GM18519 (cell line): Measurements from ENCODE around the gene ANXA1.
"Not testable (repeated sequence)": the region's sequence is repeated elsewhere in the genome, so short reads cannot be mapped to it uniquely, and the experiment has no call there.

Source experiments
- ATAC-seq: cut with Tn5 transposase; IDR thresholded peaks from one replicate; pipeline ENCODE4 v1.9.1; 2021; ENCODE audit warnings: mild to moderate bottlenecking, moderate library complexity; ENCODE audit not compliant: unreplicated experiment, low FRiP score

Gene ANXA1

DNA sequence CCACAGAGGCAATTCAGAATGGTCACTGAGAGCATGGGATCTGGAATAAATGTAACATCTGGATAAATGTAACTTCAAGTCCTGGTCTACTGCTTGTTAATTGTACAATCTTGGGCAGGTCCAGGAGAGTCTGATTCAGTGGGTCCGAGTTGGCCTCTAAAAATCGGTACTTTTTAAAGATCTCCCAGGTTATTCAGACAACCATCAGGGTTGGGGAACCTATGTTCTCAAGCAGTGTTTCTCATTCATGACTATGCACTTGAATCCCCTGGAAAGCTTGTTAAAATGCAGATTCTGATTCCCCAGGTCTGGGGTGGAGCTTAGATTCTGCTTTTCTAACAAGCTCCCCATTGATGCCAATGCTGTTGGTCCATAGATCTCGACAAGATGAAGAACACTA, 14.8 kb downstream of the ANXA1 start:
- ATAC-seq, result no peak

DNA sequence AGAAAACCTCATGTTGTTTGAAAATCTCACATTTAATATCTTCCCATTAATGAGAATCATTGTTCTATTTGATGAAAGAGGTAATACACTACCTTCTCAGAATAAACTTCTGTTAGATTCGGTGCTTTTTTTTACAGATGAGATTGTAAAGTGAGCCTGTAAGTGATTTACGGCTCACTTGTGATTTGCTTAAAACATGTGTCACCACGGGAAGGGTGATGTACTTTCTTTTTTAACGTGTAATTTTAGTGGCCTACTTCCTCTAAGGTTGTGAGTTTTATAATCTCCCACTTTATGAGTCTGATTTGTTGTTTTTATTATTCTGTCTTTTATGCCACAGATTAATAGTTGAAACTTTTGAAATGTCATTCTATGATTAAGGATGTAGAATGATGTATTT, 15.9 kb downstream of the ANXA1 start:
- no peak for ATAC-seq

- ATAC-seq, result no peak
Measured at GRCh38 chr9:73168298-73168934, 16.8 kb downstream of the ANXA1 start.

- ATAC-seq, result no peak
Measured at GRCh38 chr9:73170185-73170957, 18.7 kb downstream of the ANXA1 start.

DNA sequence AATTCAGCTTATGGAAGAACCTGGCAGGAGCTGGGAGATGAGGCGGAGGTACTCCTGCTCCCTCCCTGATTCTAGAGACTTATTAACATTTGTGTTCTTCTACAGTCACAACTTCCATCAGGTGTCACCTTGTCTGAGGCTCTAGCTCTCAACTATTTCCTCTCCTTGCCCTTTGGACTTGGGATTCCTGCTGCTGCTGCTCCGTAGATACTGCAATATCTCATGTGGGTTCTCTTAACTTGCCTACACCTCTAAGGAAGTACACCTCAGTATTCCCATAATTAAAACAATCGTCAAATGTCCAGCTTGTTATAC, 21.2 kb downstream of the ANXA1 start:
- ATAC-seq, result no peak

DNA sequence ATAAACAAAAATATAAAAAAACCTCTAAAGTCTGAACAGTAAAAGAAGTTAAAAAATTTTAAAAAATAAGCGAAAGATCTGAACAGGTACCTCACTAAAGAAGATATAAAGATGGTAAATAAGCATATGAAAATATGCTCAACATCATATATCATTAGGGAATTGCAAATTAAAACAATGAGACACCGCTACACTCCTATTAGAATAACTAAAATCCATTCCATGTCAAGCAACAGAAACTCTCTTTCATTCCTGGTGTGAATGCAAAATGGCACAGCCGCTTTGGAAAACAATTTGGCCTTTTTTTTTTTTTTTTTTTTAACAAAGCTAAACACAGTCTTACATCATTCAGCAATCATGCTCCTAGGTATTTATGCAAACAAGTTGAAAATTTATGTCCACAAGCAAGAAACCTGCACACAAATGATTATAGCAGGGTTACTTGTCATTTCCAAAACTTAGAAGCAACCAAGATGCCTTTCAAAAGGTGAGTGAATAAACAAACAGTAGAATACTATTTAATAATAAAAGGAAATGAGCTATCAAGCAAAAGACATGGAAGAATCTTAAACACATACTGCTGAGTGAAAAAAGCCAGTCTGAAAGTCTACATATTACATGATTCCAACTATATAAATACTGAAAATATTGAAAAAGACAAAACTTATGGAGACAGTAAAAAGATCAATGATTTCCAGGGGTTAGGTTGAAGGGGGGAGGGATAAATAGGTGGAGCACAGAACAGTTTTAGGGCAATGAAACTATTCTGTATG, 22.1 kb downstream of the ANXA1 start:
- no peak for ATAC-seq

DNA sequence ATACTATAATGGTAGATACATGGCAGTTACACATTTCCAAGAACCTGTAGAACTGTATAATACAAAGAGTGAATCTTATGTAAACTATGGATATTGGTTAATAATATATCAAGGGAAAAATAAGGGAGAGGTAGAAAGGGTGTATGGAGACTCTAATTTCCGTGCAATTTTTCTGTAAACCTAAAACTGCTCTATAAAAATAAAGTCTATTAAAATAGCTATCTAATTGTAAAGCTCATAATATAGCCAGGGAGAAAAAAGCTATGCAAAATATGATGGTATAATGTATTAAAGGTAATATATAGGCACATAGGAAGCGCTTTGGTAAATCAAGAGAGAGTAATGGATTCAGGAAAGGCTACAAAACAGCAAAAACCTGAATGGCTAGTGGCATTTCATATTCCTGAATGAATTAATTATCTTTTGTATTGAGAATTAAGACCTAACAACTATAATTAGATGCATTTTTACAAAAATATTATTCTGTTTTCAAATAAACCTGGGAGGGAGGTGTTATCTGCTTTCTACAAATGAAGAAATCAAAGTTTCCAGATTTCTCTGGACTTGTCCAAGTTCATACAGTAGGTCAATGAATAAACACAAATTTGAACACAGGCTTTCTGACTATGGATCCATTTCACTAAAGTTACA, 22.8 kb downstream of the ANXA1 start:
- ATAC-seq, result no peak

DNA sequence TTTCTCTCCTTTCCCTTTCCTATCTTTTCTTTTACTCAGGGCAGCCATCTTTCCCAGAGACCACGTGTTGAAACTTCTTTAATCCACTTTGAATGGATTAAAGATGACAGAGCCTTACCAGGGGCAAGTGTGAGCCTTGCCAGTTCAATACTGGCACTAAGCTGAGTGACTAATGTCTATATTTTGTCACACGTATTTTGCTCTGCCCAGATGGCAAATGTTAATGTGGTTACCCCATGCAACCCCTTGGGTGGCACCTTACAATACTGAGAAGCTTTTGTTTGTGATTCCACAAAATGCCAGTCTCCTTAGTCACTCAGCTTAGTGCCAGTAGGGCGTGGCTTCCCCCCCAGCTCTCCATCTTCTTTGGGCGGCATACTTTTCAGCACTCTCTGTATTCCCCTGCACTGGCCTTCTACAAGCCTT, 24.8 kb downstream of the ANXA1 start:
- ATAC-seq, result no peak

DNA sequence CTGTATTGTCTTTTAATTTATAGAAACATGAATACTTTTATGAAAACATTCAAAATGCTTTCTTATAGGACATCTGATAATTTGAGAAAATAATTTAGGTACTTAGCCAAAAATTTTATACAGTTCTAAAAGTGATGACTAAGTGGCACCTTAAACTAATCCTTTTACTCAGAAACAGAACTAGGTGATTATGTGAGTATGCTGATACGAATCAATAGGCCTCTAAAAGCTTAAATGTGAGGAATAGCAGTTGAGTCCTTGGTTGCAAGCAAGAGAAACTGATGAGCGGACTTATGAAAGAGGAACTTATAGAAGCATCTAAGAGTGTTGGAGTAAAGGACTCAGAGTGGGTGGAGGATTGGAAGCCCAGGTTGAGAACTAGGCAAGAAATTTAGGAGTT, 26.4 kb downstream of the ANXA1 start:
- ATAC-seq, result no peak

DNA sequence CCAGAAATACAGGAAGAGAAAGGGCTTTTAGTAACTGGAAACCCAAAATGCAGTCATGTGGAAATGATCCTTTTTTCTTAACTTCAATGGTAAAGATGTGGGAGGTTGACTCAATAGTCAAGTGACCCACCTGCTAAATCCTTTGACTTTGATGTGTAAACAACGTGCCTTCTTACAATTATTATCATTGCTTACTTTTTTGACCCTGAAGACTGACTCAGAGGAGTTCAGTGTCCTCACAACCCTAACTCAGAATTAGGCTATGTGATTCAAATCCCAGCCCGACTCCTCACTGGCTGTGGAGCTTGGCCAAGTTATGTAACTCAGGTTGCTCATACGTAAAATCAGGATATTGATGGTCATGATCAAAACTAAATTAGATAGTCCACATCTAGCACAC, 27.9 kb downstream of the ANXA1 start:
- ATAC-seq, result no peak

DNA sequence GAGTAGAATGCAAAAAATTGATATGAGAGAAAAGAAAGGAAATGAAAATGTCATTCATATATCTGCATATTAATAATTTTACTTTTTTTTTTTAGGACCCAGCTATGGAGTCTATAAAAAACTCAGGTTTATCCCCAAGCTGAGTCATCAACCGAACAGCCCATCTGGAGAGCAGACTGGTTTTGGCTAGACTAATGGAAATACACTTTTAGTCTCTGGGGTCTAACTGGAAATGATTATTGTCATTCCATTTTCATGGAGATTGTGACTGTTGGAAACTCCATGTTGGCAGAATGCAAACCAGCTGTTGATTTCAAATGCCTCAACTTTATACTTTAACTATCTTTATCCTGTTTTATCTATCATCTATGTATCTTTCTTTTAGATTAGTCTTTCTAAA, 28.7 kb downstream of the ANXA1 start:
- no peak for ATAC-seq

DNA sequence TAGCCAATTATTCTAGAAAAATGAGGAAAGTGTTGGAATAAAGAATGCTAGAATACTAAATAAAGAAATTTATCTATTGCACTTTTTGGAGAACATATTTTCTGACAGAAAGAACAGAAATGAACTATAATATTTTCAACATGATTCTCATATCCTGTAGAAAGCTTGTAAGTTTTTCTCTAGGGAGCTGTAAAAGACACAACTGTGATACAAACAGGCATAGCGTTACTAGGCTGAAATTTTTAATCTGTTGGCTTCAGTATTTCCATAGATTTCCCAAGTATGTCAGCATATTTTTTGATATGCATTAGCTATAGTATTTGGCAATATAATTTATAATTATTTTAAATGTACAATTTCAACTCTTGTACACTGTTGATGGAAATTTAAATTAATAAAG, 31.3 kb downstream of the ANXA1 start:
- no peak for ATAC-seq

GRCh38 chr9:73183428-73183827, 31.8 kb downstream of the ANXA1 start:
- no peak for ATAC-seq

DNA sequence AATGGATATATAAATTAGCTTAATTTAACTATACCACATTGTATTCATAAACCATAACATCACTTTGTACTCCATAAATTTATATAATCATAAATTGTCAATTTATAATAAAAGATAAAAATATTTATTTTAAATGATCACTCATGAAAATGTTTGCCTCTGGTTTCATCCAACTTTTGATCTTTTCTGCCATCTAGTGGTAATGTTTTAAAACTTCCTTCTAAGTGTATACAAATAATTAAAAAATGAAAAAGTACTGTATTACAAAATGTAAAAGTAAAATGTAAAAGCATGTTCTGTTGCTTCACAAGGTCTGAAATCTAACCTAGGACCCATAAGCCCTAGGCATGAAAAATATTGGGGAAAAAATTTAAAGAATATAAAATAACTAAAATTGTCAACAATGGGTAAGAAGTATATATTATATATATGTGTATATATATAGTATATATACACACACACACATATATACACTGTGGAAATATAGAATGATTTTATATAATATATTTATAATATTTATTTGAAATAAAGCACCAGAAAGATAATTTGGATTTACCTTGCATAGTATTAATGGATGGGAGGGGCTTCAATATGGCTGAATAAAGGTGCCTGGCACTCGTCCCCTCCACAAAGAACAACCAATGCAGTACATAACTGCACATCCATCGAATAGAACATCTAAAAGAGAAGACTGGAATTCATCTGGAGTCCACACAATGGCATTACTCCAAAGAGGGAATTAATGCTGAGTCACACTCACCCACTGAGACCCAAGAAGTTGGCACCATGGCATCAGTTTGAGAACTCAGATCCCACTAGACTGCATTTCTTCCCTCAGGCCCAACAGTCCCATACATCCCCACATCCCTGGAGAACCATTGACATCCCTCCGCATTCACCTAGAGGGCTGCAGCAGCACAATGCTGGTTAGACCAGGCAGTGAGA, 32.5 kb downstream of the ANXA1 start:
- ATAC-seq, result no peak

DNA sequence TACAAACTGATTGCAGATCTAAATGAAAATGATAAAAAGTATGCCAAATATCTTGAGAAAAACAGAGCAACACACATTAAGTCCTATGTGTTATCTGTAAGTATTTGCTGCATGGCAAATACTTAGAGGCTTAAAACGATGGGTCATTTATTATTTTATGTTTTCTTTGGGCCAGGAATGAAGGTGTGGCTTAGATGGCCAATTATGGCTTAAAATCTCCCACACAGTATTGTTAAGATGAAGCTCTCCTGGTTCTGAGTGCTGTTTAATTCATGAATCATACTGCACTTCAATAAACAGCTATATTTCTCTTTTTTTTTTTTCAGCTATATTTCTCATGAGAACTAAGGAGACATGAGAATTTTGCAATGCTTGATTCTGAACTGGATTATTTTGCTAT, 39.4 kb downstream of the ANXA1 start:
- ATAC-seq, result not testable (repeated sequence)

DNA sequence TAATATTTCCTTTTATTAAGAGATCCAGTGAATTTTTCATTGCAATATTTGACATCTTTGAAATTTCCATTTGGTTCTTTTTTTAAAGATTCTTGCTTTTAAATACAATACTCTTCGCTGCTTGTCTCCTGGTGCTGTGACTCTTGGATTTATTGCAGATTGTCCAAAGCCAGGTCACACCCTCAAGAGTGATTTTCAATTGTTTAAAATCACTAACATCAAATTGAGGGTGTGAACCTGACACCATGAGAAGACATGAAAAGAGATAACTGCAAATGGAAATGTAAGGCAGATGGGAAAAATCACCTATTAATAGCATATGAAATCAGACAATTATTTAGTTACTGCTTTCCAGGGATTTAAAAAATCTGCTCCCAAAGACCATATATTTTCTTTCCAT, 42.6 kb downstream of the ANXA1 start:
- no peak for ATAC-seq

DNA sequence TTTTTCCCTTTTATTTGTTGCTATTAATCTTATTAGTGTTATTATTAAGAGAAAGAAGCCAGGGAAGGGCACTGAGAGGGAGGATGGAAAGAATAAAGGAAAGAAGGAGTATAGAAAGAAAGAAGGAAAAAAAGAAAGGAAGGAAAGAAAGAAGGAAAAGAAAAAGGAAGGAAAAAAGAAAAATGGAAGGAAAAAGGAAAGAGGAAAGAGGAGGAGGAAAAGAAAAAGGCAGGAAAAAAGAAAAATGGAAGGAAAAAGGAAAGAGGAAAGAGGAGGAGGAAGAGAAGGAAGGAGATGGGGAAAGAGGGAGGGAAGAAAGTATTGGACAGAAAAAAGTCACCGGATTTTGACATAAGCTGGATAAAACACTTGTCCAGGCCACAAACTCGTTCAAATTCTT, 47.8 kb downstream of the ANXA1 start:
- no peak for ATAC-seq

DNA sequence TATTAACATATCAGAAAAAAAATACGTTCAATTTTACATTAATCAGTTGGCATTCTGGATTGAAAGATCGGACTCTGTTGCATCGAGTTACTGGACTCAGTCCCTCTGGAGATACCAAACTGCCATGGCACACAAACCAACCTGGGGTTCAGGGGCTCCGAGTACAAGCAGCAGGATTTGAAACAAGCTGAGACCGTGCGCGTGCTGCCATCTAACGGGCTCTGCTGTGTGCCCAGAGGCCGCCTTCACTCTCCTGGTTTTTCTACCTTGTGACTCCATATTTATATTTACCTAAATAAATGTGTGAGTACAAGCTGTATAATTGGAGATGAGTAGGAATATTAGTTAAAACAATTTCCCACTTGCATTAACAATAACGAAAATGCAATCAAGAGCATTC, 48.2 kb downstream of the ANXA1 start:
- ATAC-seq, result no peak

- ATAC-seq, result peak; percentile 69
Measured at GRCh38 chr9:73200694-73201452, 49.2 kb downstream of the ANXA1 start.
